NOMO-1 treated with DMSO at 0.1 percent for 48 hours (cell line): ENCODE data around the gene TC2N.
"Not testable (repeated sequence)": the region's sequence is repeated elsewhere in the genome, so short reads cannot be mapped to it uniquely, and the experiment has no call there.

Experiments used
- DNase-seq: peaks from one replicate; lab custom pipeline; 2025; ENCODE audit not compliant: unreplicated experiment; lab: John Stamatoyannopoulos, UW

The TC2N gene

DNA sequence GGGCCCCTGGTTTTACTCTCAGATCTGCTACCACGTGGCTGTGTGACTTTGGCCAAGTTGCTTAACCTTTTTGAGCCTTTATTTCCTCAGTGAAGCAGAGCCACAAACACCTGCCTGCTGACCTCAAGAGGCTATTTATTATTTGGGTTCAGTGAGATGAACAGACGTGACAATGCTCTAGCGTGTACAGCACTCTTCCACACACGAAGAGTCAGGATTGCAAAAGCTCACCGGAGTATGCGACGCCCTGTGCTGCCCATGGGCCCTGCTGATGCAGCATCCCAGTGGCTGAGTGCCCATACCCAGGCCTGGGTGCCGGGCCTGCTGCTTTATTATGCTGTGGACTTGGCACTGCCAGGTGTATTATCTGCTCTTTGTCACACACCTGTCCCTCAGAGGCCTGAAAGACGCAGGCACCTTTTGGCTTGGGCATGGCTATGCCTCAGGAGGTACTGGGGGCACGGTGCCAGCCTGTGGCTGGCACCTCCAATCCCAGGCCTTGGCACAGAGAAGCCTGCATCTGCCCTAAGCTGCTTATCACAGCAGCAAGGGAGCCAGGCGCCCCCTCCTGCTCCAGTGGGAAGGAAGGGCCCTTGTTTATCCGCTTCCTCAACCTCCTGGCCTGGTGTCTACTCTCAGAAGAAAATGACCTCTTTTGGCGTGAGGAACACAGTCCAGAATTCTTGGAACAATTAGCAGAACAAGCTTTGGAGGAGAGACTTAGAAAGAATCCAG lies 22.3 kb upstream of the TC2N start:
- DNase-seq: no peak

DNA sequence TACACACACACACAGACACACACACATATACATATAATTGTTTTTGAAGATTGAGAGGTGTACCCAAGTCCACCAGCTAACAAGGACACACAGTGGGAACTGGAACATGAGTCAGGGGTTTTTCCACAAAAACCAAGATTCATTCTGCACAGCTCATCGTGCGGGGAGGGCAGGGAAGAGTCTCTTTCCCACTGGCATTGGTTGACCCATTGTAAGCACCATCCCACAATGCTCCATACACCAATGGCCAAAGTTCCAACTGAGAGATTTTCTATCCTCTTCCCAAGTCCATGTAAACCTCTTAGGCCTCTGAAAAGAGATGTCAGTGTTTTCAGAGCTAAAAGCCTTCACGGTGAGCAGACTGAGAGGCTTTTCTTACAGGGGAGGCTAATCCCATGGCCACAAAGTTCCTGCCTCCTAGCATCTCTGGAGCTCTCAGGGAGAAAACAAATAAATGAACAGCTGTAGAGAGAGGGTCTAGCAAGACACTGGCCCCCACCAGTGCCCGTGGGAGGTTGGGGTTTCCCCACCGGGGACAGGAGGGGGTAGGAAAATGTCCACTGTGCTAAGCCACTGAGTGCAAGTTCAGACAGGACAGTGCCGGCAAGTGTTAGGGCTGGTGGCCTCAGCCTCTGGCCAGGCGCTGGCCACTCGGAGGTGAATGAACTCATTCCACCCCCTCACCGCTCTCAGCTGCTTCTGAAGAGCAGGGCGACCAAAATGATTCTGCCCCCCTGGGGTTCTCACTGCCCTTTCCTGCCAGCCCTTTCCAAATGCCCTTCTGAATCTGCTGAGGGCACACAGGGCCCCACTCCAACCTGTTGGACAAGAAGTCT lies 21.5 kb upstream of the TC2N start:
- DNase-seq: no peak

DNA sequence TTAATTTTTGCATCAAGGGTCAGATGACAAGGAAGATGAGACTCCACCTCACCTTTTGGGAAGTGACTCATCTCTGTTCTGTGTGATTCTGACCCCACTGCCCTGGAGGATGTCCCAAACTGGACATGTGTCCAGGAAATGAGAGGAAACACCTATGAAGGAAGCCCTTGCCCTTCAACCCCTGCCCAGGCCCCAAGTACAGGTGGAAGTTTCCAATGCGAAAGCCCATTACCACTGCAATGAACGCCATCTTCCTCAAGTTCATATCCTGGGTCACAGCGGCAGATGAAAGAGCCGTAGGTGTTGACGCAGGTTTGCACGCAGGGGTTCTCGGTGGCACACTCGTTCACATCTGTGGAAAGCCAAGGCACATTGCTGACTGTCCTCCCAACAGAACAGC lies 19.6 kb upstream of the TC2N start:
- DNase-seq: no peak

GRCh38 chr14:91885839-91886238 lies 18.5 kb upstream of the TC2N start:
- DNase-seq: no peak

DNA sequence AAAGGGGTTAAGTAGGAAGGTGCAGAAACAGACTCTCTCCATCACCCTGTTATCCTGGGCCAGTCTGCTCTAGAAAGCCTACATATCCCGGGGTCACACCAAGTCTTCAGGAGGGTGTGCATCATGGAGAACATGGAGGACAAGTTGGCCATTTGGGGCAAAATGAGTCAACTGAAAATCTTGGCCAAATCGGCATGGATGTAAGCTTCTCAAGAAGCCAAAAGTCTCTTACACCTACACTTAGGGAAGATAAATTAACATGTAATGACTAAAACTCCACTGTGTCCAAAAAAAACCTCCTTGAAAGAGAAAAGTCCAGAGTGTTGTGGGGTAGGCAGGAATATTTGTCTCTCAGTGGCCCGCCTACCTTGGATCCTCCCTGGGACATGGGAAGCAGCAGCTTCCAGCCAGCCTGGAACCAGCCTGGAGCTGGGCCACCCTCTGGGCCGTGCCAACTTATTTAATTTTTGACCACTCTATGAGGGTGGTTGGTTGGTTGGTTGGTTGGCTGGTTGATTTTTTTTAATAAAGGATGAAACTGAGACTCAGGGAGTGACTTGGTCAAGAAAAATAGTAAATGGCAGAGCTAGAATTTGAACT lies 17.9 kb upstream of the TC2N start:
- no peak for DNase-seq

GRCh38 chr14:91884664-91885063 lies 17.3 kb upstream of the TC2N start:
- no peak for DNase-seq

GRCh38 chr14:91883753-91884152 lies 16.4 kb upstream of the TC2N start:
- no peak for DNase-seq

- DNase-seq: no peak
Observed at GRCh38 chr14:91882776-91883175, 15.4 kb upstream of the TC2N start.

DNA sequence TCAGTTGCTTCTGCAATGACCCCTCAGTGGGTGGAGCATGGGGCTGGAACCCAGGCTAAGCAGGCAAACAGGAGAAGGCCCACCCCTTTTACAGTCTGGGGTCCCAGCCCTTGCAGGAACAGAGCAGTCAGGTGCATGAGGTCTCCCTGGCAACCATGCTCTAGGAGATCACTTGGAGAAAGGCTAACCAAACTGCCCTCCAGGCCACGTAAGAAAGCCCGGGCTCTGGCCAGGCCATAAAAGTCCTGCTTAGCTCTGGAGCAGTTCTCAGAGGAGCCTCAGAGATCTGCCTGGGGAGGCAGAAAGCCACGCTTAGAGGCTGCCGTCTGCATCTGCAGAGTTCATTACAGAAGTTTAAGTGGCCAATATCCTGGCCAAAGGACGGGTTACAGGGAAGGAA lies 15.0 kb upstream of the TC2N start:
- DNase-seq: no peak

GRCh38 chr14:91879196-91879595 lies 11.9 kb upstream of the TC2N start:
- DNase-seq: no peak

DNA sequence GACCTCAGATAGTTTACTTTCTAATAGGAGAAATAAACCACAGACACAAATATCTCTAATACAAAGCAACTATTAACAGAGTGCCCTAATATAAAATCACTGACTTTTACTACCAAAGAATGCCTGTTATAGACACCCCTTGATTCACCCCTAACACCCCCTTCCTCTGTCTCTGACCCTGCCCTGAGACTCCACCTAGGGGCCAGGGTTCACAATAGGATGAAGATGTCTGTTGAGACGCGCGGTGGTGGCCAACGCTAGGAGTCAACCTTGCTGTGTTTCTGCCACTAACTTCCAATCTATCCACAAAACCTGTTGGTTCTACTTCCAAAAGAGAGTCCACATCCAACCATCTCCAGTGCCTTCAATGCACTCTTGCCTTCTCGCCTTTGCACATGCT lies 10.9 kb upstream of the TC2N start:
- no peak for DNase-seq

- peak; percentile 13 for DNase-seq
Observed at GRCh38 chr14:91877376-91877915, 10.1 kb upstream of the TC2N start.

GRCh38 chr14:91876492-91876891 lies 9.2 kb upstream of the TC2N start:
- DNase-seq: no peak

GRCh38 chr14:91875525-91876286 lies 8.4 kb upstream of the TC2N start:
- DNase-seq: no peak

- DNase-seq: peak; percentile 11
Observed at GRCh38 chr14:91873471-91874415, 6.4 kb upstream of the TC2N start.

- peak; percentile 53 for DNase-seq
Observed at GRCh38 chr14:91872517-91873470, 5.5 kb upstream of the TC2N start.

DNA sequence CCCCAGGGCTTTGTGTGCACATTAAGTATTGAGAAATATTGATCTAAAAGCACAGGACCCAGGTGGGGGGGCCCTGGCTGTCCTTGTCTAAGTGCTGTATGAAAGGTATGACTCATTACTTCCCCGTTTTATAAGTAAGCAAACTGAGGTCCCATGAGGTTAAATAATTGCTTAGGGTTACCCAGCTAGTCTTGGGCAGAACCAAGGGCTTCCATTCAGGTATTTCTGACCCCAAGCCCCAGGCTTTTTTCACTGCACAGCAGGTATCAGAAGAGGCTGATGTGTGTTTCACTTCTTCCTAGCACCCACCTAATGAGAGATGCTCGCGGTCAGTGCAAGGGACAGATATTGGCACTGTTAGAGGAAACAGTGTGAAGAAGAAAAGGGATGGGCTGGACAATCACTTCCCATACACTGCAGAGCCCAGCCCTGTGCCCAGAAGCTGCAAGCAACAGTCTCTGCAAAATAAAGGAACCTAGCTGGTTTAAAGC lies 4.7 kb upstream of the TC2N start:
- peak; percentile 64 for DNase-seq

DNA sequence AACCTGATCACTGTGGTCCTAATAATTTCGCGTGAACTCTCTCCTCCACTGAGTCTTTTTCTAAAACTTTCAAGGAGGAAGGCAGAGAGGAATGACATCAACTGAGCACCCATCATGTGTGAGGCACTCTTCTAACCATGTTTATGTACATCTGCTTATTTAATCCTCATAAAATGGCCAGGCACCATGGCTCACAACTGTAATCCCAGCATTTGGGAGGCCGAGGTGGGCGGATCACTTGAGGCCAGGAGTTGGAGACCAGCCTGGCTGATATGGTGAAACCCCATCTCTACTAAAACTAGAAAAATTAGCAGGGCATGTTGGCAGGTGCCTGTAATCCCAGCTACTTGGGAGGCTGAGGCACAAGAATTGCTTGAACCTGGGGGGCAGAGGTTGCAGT lies 4.1 kb upstream of the TC2N start:
- not testable (repeated sequence) for DNase-seq

DNA sequence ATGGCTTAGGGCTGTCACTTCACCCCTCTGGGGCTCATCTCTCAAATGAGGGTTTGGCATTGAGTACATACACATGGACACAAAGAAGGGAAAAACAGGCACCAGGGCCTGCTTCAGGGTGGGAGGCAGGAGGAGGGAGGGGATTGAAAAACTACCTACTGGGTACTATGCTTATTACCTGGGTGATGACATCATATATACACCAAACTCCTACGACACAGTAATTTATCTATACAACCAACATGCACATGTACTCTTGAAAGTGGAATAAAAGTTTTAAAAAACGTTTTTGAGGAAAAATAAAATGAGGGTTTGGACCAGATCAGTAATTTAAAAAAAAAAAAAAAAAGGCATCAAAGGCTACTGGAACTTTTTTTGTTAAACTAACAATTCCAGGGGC lies 3.6 kb upstream of the TC2N start:
- no peak for DNase-seq
